ENCODE results near the gene XPC. TPM values are rescaled to one million over a fixed set of nuclear protein-coding genes. Genes with fewer than 3 reads are reported as not detected.
A peak's percentile ranks its signal among the peaks of the same experiment; 100 is the strongest.

The XPC gene
- total RNA-seq, 3 donors from 2014 or later (not counting 1 experiment from before 2014, with no cell fraction given): 45.5 to 62.1 (median 50.0) TPM

DNA sequence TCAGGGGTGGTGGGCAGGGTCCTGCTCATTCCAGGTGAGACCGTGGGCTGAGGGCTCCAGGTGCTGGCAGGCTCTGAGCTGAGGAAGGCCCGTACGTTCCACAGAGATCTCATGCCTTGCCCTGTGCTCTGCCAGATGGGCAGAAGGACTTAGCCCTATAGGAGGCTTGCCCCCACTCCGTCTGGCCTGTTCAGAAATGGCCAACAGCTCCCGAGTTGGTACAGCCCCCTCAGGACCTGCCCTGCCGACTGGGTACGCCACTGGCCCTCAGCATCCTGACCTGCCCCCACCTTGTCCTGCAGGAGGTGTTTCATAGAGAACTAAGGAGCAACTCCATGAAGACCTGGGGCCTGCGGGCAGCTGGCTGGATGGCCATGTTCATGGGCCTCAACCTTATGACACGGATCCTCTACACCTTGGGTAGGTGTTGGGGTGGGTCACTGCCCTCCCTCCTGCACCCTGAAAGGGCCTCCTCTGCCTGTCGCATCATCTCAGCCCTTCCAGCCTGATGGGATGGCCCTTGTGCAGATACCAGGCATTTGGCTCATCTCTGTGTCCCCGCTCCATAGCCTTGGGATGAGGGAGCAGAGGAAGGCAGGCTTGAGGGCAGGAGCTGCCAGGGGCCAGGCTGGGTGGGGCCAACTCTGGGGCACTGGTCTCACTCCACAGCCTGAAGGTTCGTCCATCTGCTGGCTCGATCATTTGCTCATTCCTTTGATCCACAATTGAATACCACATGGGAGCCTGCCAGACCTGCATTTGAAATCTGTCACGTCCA, 39.3 kb downstream of the XPC start:
- H3K4me1 Mint-ChIP-seq: peaks cover 33 to 34% of the 10 kb centered on the region in 2 donors
- H3K36me3 Mint-ChIP-seq: peaks cover 8% of the 10 kb centered on the region
- H3K27ac Mint-ChIP-seq: peak overlapping the region; percentile 69 to 95
- intact Hi-C loops (cut with micrococcal nuclease): no loop called here
- ATAC-seq (no peak), DNase-seq (no peak)
- H3K27me3 Mint-ChIP-seq (ENCODE audit: low read depth in 2 of 2): no peaks in the 10 kb centered on the region
- TF ChIP-seq CTCF (IDR thresholded peaks at IDR 0.05): no peak
- WGBS (ENCODE audit: insufficient coverage): 97% methylated on average over 14 of the region's 14 CpGs
- Histone ChIP-seq H3K27ac (ENCODE audit: low read length) (no peak overlapping the region), H3K27me3 (ENCODE audit: control insufficient read depth, insufficient read depth, low read length) (no peaks in the 10 kb centered on the region), H3K36me3 (ENCODE audit: control insufficient read depth, insufficient read depth, low read length) (peaks cover 44% of the 10 kb centered on the region), H3K4me3 (ENCODE audit: low read length) (no peak overlapping the region), H3K4me1 (ENCODE audit: control insufficient read depth, insufficient read depth, low read length) (peaks cover 31% of the 10 kb centered on the region), H3K9me3 (ENCODE audit: control insufficient read depth, insufficient read depth, low read length) (no peaks in the 10 kb centered on the region)
- no peaks in the 10 kb centered on the region for H3K9me3 Mint-ChIP-seq
- H3K4me3 Mint-ChIP-seq: no peak overlapping the region

DNA sequence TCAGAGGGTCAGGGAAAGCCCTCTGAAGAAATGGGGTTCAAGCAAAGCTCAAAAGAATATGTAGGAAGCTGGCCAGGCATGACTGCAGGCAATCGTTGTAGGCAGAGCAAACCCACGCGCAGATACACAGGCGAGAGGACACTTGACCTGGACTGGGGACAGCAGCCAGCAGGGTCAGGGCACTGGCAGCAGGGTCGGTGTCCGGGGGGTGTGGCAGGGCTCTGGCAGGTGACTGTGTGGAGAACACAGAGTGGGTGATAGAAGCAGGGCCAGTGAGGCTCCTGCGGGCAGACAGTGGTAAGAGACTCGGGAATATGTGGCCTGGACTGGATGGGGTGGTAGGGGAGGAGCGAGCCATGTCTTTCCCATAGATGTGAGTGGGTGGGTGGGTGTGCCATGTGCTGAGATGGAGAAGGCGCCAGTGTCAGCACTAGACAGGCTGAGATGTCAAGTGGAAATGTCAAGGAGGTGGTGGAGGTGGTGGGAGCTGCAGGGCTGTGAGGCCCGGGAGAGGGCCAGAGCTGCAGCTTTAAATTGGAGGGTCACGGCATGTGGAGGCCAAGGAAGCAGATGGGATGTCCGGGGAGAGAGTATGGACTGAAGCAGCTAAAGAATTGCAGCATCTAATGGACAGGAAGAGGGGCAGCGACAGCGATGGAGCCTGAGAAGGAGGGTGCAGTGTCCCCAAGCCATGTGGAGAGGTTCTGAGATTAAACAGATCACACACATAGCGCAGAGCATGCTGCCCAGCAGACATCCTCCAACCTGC, 40.1 kb downstream of the XPC start:
- Mint-ChIP-seq H3K4me1 (peaks cover 27 to 28% of the 10 kb centered on the region in 2 donors), H3K27ac (peak overlapping the region; percentile 69 to 95), H3K36me3 (peaks cover 8% of the 10 kb centered on the region), H3K4me3 (no peak overlapping the region), H3K9me3 (no peaks in the 10 kb centered on the region), H3K27me3 (ENCODE audit: low read depth in 2 of 2) (no peaks in the 10 kb centered on the region)
- DNase-seq (no peak), ATAC-seq (no peak)
- Histone ChIP-seq H3K9me3 (ENCODE audit: control insufficient read depth, insufficient read depth, low read length) (no peaks in the 10 kb centered on the region), H3K36me3 (ENCODE audit: control insufficient read depth, insufficient read depth, low read length) (peaks cover 52% of the 10 kb centered on the region), H3K27me3 (ENCODE audit: control insufficient read depth, insufficient read depth, low read length) (no peaks in the 10 kb centered on the region), H3K4me3 (ENCODE audit: low read length) (no peak overlapping the region), H3K4me1 (ENCODE audit: control insufficient read depth, insufficient read depth, low read length) (peaks cover 26% of the 10 kb centered on the region), H3K27ac (ENCODE audit: low read length) (no peak overlapping the region)
- no peak for TF ChIP-seq CTCF (IDR thresholded peaks at IDR 0.05)
- intact Hi-C loops (cut with micrococcal nuclease): no loop called here
- 98% methylated on average over 16 of the region's 16 CpGs for WGBS (ENCODE audit: insufficient coverage)

GRCh38 chr3:14137445-14137844, 41.0 kb downstream of the XPC start:
- no peaks in the 10 kb centered on the region for H3K27me3 Mint-ChIP-seq (ENCODE audit: low read depth in 2 of 2)
- 84% methylated on average over 3 of the region's 3 CpGs for WGBS (ENCODE audit: insufficient coverage)
- peaks cover 61% of the 10 kb centered on the region for H3K36me3 ChIP-seq (ENCODE audit: control insufficient read depth, insufficient read depth, low read length)
- intact Hi-C loops (cut with micrococcal nuclease): no loop called here
- no peak for TF ChIP-seq CTCF (IDR thresholded peaks at IDR 0.05)
- peaks cover 20% of the 10 kb centered on the region for H3K4me1 ChIP-seq (ENCODE audit: control insufficient read depth, insufficient read depth, low read length)
- H3K27me3 ChIP-seq (ENCODE audit: control insufficient read depth, insufficient read depth, low read length): no peaks in the 10 kb centered on the region
- ATAC-seq (no peak), DNase-seq (no peak)
- peaks cover 20% of the 10 kb centered on the region in 2 donors for H3K4me1 Mint-ChIP-seq
- H3K9me3 Mint-ChIP-seq: no peaks in the 10 kb centered on the region
- H3K4me3 ChIP-seq (ENCODE audit: low read length): no peak overlapping the region
- H3K4me3 Mint-ChIP-seq: no peak overlapping the region
- peaks cover 8% of the 10 kb centered on the region for H3K36me3 Mint-ChIP-seq
- peak overlapping the region in 1 of 2 donors; percentile 69 for H3K27ac Mint-ChIP-seq
- no peak overlapping the region for H3K27ac ChIP-seq (ENCODE audit: low read length)
- H3K9me3 ChIP-seq (ENCODE audit: control insufficient read depth, insufficient read depth, low read length): no peaks in the 10 kb centered on the region

Data from natural killer cell (primary cell).